Measurements from ENCODE around the gene TLE2. TPM values are rescaled to one million over a fixed set of nuclear protein-coding genes. Genes with fewer than 3 reads are reported as not detected.
A peak's percentile ranks its signal among the peaks of the same experiment; 100 is the strongest.
"Not testable (repeated sequence)": the region's sequence is repeated elsewhere in the genome, so short reads cannot be mapped to it uniquely, and the experiment has no call there.

TLE2 gene
- total RNA-seq, 1 donor from 2014 or later, result 2.3 TPM

GRCh38 chr19:3024870-3025548 lies 4.1 kb downstream of the TLE2 start:
- no peaks in the 10 kb centered on the region for H3K36me3 Mint-ChIP-seq (ENCODE audit: low read depth)
- H3K4me1 Mint-ChIP-seq, result peaks cover 13% of the 10 kb centered on the region
- intact Hi-C loops (cut with micrococcal nuclease), result no loop called here
- peak overlapping the region; percentile 39 for H3K4me3 Mint-ChIP-seq
- no peak for DNase-seq
- no peaks in the 10 kb centered on the region for H3K9me3 Mint-ChIP-seq
- H3K27me3 Mint-ChIP-seq, result peaks cover 28% of the 10 kb centered on the region
- no peak overlapping the region for H3K27ac Mint-ChIP-seq

GRCh38 chr19:3024509-3024869 lies 4.6 kb downstream of the TLE2 start:
- Mint-ChIP-seq H3K4me3 (peak overlapping the region; percentile 39), H3K27me3 (peaks cover 23% of the 10 kb centered on the region), H3K27ac (no peak overlapping the region)

GRCh38 chr19:3020321-3020960 lies 8.6 kb downstream of the TLE2 start:
- Mint-ChIP-seq H3K4me3 (no peak overlapping the region), H3K27ac (no peak overlapping the region), H3K27me3 (peaks cover 11% of the 10 kb centered on the region), H3K36me3 (ENCODE audit: low read depth) (no peaks in the 10 kb centered on the region), H3K9me3 (no peaks in the 10 kb centered on the region), H3K4me1 (peaks cover 13% of the 10 kb centered on the region)
- DNase-seq, result no peak
- intact Hi-C loops (cut with micrococcal nuclease), result no loop called here

More at GRCh38 chr19:3024509-3024869, 4.6 kb downstream of the TLE2 start:
- DNase-seq, result no peak
- Mint-ChIP-seq H3K36me3 (ENCODE audit: low read depth) (no peaks in the 10 kb centered on the region), H3K9me3 (no peaks in the 10 kb centered on the region), H3K4me1 (peaks cover 13% of the 10 kb centered on the region)
- intact Hi-C loops (cut with micrococcal nuclease), result no loop called here

GRCh38 chr19:3019211-3019854 lies 9.7 kb downstream of the TLE2 start:
- no peak overlapping the region for H3K27ac Mint-ChIP-seq
- no peaks in the 10 kb centered on the region for H3K36me3 Mint-ChIP-seq (ENCODE audit: low read depth)
- intact Hi-C loops (cut with micrococcal nuclease), result no loop called here
- peaks cover 8% of the 10 kb centered on the region for H3K4me1 Mint-ChIP-seq
- H3K9me3 Mint-ChIP-seq, result no peaks in the 10 kb centered on the region
- DNase-seq, result no peak
- H3K27me3 Mint-ChIP-seq, result peaks cover 3% of the 10 kb centered on the region
- no peak overlapping the region for H3K4me3 Mint-ChIP-seq

GRCh38 chr19:3017923-3018322 lies 11.2 kb downstream of the TLE2 start:
- Mint-ChIP-seq H3K4me3 (no peak overlapping the region), H3K4me1 (peaks cover 3% of the 10 kb centered on the region), H3K27me3 (peaks cover 1% of the 10 kb centered on the region), H3K9me3 (no peaks in the 10 kb centered on the region), H3K27ac (no peak overlapping the region), H3K36me3 (ENCODE audit: low read depth) (no peaks in the 10 kb centered on the region)
- intact Hi-C loops (cut with micrococcal nuclease), result no loop called here
- no peak for DNase-seq

GRCh38 chr19:3015126-3016057 lies 13.7 kb downstream of the TLE2 start:
- intact Hi-C loops (cut with micrococcal nuclease), result no loop called here
- no peaks in the 10 kb centered on the region for H3K9me3 Mint-ChIP-seq
- H3K27me3 Mint-ChIP-seq, result no peaks in the 10 kb centered on the region
- no peak overlapping the region for H3K4me3 Mint-ChIP-seq
- no peaks in the 10 kb centered on the region for H3K36me3 Mint-ChIP-seq (ENCODE audit: low read depth)
- H3K27ac Mint-ChIP-seq, result no peak overlapping the region
- no peaks in the 10 kb centered on the region for H3K4me1 Mint-ChIP-seq
- no peak for DNase-seq

- H3K27ac Mint-ChIP-seq, result no peak overlapping the region
- intact Hi-C loops (cut with micrococcal nuclease), result no loop called here
These were observed 14.9 kb downstream of the TLE2 start for GRCh38 chr19:3014135-3014534.

GRCh38 chr19:3013263-3013725 lies 15.8 kb downstream of the TLE2 start:
- intact Hi-C loops (cut with micrococcal nuclease), result no loop called here
- DNase-seq, result no peak
- Mint-ChIP-seq H3K9me3 (no peaks in the 10 kb centered on the region), H3K27me3 (no peaks in the 10 kb centered on the region), H3K4me1 (no peaks in the 10 kb centered on the region), H3K36me3 (ENCODE audit: low read depth) (no peaks in the 10 kb centered on the region), H3K4me3 (no peak overlapping the region), H3K27ac (no peak overlapping the region)

More at GRCh38 chr19:3014135-3014534, 14.9 kb downstream of the TLE2 start:
- H3K27me3 Mint-ChIP-seq, result no peaks in the 10 kb centered on the region
- no peaks in the 10 kb centered on the region for H3K9me3 Mint-ChIP-seq
- DNase-seq, result no peak
- no peak overlapping the region for H3K4me3 Mint-ChIP-seq
- no peaks in the 10 kb centered on the region for H3K36me3 Mint-ChIP-seq (ENCODE audit: low read depth)
- no peaks in the 10 kb centered on the region for H3K4me1 Mint-ChIP-seq

GRCh38 chr19:3012621-3013262 lies 16.3 kb downstream of the TLE2 start:
- DNase-seq, result no peak
- Mint-ChIP-seq H3K4me3 (no peak overlapping the region), H3K27me3 (no peaks in the 10 kb centered on the region), H3K36me3 (ENCODE audit: low read depth) (no peaks in the 10 kb centered on the region), H3K4me1 (no peaks in the 10 kb centered on the region), H3K27ac (no peak overlapping the region), H3K9me3 (no peaks in the 10 kb centered on the region)
- intact Hi-C loops (cut with micrococcal nuclease), result no loop called here

- DNase-seq; H3K36me3 Mint-ChIP-seq (ENCODE audit: low read depth); H3K27me3 Mint-ChIP-seq; H3K27ac Mint-ChIP-seq; H3K4me1 Mint-ChIP-seq; intact Hi-C loops (cut with micrococcal nuclease); H3K9me3 Mint-ChIP-seq; H3K4me3 Mint-ChIP-seq: not testable (repeated sequence)
These were observed 17.0 kb downstream of the TLE2 start for GRCh38 chr19:3012059-3012458.

- no peak overlapping the region for H3K4me3 Mint-ChIP-seq
- no peak for DNase-seq
- H3K9me3 Mint-ChIP-seq, result no peaks in the 10 kb centered on the region
- no peaks in the 10 kb centered on the region for H3K4me1 Mint-ChIP-seq
- H3K27ac Mint-ChIP-seq, result no peak overlapping the region
- intact Hi-C loops (cut with micrococcal nuclease), result no loop called here
- no peaks in the 10 kb centered on the region for H3K27me3 Mint-ChIP-seq
- no peaks in the 10 kb centered on the region for H3K36me3 Mint-ChIP-seq (ENCODE audit: low read depth)
These were observed 18.2 kb downstream of the TLE2 start for GRCh38 chr19:3010871-3011270.

- Mint-ChIP-seq H3K4me3 (no peak overlapping the region), H3K27me3 (no peaks in the 10 kb centered on the region), H3K4me1 (no peaks in the 10 kb centered on the region), H3K9me3 (no peaks in the 10 kb centered on the region), H3K36me3 (ENCODE audit: low read depth) (no peaks in the 10 kb centered on the region), H3K27ac (no peak overlapping the region)
- DNase-seq, result no peak
- intact Hi-C loops (cut with micrococcal nuclease), result no loop called here
These were observed 20.1 kb downstream of the TLE2 start for GRCh38 chr19:3008994-3009393.

- H3K4me3 Mint-ChIP-seq, result no peak overlapping the region
- no peaks in the 10 kb centered on the region for H3K27me3 Mint-ChIP-seq
- DNase-seq, result no peak
- intact Hi-C loops (cut with micrococcal nuclease), result no loop called here
- no peaks in the 10 kb centered on the region for H3K36me3 Mint-ChIP-seq (ENCODE audit: low read depth)
- no peaks in the 10 kb centered on the region for H3K9me3 Mint-ChIP-seq
- H3K27ac Mint-ChIP-seq, result no peak overlapping the region
- H3K4me1 Mint-ChIP-seq, result no peaks in the 10 kb centered on the region
These were observed 21.1 kb downstream of the TLE2 start for GRCh38 chr19:3007975-3008374.
